GM21367 (cell line): ENCODE measurements around the gene PACC1.

Experiments
- ATAC-seq: cut with Tn5 transposase; IDR thresholded peaks from one replicate; pipeline ENCODE4 v1.9.1; 2021; ENCODE audit not compliant: unreplicated experiment

PACC1 gene

DNA sequence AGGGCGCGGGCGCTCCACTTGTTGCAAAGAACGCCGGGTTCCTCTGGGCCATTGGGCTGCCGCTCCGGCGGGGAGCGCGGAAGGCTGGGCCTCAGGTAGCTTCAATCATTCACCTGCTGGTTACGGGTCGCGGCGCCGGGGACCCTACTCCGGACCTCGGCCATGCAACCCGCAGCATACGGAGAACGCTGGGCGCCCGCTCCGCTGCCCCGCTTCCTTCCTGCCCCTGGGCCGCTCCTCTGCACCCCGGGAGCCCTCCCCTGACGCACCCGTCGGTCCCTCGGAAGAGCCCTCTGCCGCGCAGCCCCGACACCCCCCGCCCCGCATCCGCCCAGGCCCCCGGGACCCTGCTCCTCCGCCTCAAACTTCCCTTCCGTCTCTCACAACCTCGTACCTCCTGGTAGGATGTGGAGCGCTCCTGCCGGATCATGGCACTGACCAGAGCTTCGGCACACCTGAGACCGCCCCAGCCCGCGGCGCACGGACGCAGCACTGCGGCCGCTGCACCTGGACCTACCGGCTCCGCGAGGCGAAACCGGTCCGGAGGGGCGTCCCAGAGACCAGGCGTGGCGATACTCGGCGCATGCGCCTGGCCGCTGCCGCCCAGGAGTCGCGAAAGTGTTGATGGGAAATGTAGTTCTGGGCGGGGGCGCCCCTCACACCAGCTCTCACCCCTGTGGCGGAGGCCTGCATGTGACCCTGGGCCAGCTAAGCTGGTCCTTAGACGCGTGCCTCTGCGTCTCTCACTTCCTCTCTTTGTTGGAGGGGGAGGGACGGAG lies at the start of gene PACC1:
Gene PACC1, minus strand, starts transcription at position 559 of the 779 bp plus-strand sequence. Its CDS starts 129 bp downstream, at position 430.
- peak; percentile 97 for ATAC-seq

DNA sequence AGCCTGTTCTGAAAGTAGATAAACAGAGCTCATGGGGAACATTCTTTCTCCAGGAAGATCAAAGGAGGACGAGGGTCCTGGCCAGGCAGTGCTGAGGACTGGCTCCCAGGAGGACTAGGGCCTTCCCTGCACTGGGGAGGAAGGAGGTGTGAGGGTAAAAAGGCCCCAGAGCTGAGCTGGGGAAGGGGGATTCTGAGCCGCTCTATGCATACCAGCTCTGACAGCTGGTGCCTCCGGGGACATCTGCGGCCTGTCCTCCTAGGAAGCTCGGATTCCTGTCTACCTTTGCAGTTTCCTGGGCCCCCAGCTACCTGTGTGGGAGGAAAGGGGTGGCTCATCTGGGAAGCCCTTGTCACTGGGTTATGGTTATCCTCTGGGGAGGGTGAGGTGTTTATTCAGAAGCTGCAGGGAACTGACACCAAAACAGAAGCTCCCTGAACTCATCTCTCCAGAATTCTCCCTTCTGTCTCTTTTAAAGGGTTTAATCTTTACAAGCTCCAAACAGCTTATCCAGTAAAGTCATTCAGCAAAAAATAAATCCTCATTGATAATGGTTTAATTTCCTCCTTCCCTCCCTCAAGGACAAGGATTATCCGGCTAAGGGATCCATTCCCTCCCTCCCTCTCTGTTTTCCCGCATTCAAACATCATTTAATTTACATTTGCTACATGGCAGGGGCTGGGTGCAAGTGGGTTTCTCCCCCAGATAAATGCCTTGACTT lies 49.0 kb upstream of the PACC1 start:
- ATAC-seq, result no peak

DNA sequence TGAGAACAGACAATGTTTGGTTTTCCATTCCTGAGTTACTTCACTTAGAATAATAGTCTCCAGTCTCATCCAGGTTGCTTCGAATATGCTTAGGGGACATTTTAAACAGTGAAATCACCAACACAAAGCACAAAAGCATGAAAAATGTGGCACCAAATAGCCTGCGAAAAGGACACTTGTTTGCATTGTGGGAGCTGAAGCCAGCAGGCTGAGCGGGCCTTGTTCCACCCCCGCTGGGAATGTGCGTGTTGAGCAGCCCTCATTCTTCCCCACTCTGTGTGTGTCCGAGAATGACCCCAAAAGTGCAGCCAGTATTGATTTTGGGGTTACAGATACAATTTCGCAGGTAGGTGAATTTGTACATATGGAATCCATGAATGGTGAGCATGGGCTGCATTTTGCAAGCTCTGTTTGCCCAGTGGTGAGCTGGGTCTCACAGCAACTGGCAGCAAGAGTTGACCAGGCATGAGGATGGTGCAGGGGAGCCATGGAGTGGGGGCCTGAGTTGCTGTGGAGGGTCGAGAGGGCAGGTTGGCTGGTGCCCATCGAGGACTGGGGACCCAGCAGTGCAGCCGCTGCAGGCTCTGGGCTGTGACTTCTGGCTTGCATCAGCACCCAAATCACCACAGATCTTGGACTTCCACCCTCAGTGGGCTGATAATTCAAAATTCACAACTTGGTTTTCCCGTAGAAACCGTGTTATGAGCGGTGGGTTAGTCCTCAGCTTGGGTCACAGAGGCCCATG lies 47.4 kb upstream of the PACC1 start:
- ATAC-seq, result no peak

DNA sequence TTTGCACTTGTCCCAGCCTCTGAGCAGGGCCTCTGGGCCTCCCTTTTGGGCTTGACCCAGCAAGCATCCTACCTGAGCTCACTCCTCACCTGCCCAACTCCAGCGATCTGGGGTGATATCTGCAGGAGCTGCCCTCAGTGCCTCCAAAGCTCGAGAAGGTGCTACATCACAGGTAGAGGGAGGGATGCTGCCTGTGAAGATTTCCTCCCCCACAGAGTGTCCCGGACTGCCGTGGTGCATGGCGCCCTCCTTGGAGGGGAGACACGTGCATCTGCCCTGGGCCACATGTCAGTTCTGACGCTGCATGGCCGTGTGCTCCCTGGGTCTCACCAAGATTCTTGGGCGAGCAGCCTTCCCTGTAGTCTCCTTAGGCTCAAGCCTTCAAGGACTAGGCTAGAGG lies 45.7 kb upstream of the PACC1 start:
- no peak for ATAC-seq

DNA sequence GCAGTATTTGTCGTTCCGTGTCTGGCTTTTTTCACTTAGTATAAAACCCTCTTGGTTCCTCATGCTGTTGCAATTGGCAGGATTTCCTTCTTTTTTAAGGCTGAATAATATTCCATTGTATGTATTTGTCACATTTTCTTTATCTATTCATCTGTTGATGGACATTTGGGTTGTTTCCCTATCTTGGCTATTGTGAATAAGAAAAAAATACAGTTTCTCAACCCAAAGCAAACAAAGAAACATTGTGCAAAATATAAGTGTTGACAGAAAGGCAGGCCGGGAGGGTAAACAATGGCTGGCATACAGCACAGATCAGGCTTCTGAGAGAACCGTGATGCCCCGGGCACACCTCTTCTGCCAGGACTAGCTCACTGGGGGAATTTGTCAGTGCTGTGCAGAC lies 45.0 kb upstream of the PACC1 start:
- ATAC-seq, result no peak

DNA sequence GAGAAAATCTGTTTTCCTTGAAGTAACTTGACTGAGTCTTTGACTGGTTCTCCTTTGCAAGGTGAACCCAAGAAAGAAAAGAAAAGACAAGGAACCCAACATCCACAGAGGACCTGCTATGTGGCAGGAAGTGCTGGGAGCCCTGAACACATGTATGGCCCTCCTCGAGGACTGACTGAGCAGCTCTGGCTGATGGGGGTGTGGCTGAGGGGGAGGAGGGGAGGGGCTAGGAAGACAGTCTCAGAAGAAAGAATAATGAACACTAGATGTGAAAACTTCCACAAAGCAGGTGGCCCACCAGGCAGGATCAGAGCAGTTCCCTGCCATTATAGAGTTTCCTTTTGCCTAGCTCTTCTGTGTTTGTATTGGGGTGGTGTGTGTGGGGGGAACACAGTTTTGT lies 44.1 kb upstream of the PACC1 start:
- ATAC-seq, result no peak

DNA sequence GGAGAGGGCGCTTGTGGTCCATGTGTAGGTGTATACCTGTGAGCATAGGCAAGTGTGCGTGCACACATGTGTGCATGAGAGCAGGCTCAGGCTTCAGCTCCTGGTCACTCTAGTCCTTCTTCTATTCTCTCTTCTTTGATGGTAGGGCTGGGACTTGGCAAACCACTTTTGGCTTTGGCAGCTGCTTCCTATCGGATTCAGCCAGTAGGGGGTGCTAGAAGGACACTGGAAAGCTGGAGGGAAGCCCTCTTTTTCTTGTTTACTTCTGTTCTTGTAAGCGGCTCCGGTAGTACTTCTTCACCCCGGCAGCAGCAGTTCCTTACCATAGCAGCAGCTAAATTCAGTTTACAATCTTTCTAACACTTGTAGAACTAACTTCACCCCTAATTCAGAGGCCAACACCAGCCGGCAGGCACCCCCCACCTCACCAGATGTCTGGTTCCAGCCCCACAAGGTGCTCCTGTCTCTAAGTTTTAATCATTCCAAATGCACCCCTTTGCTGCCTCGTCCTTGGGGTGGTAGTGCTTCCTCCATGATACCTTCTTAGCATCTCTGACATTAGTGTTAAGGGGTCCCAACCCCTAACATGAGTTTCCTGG lies 43.2 kb upstream of the PACC1 start:
- no peak for ATAC-seq

DNA sequence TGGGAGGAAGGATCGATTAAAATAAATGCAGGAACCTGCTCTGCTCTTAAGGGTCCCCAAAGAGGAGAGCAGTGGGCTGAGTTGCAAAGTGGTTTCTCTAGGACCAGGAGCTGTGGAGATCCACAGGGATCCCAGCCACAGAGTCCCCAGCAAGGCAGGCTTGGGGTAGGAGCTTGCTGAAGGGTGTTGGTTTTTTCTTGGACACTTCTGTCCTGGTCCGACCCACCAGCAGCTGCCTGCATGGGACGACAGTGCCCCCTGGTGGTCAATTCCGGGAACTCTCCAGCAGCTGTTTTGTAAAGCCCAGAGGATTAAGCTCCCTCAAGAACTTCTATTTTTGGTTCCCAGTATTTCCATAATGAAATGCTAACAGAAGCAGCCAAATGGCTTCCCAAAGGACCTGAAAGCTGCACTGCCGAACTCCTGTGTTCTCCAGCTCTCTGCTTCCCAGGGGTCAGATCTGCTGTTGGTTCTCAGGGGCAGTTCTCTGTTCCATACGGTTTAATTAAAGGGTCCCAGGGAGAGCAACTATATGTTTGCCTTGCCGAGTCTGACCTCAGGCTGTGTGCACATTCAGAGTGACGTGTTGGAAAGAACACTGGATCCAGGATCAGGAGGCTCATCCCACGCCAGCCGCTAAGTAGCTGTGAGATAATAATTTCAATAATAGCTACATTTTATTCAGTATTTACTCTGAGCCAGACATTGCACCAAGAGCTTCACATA lies 41.3 kb upstream of the PACC1 start:
- peak; percentile 72 for ATAC-seq

DNA sequence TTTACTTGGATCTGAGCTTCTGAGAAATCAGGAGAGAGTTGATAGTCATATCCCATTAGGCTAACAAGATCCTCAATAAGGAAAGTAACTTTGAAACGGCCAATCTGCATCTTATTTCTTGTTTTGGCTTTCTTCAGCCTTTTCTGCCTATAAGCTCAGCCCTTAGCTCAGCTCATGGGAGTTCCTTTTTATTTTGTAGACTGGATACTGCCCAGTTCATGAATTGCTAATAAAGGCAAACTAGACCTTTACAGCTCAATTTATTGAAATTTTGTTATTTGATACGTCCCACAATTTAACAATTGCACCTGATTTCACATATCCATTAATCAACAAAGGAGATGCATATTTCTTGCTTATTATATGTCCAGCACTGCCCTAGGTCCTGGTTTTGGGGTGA lies 40.7 kb upstream of the PACC1 start:
- no peak for ATAC-seq

DNA sequence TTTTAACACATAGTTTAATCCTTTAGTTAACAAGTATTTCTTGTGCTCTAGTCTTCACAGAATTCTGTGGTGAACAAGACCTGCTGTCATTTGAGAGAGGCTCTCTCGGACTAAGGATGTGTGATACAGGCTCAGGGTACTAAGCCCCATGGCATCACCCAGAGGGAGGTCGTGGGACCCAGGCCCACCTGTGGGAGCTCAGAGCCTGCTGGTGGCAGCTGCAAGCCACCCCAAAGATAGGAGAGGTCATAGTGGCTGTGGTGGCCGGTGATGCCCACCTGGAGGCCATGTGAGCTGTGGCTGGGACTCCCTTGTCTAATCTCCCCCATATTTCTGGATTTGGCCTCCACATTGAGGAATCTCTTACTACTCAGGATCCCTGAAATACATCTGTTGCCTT lies 40.1 kb upstream of the PACC1 start:
- no peak for ATAC-seq

DNA sequence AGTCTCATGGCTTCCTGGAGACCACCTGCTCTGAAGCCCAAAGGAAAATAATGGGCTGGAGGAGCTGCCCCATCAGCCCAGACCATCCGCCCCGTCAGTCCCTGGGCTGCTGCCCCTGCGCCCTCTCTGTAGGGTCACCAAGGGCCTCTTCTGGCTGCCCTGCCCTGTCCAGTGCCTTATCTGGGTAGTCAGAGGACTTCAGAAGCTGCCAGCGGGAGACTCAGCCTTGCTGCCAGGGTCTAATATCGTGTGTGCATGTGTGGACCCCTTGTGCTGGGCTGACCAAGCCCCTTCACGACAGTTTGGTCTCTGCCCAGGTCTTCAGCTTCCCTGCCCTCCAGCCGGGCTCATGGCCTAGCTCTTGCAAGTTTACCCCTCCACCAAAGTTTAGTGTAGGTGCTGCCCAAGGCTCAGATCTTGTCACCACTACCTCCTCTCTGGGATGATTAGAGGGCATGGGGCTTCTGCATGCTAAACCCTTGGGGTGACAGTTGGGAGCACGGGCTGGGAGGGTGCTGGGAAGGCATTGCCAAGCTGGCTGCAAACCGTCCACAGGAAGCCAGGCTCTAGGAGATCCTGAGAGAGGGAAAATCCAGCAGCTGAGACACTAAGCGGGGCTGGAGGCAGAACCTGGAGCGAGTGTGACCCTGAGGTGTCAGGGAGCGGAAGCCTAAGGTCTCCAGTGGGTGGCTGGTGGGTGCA lies 38.6 kb upstream of the PACC1 start:
- no peak for ATAC-seq

DNA sequence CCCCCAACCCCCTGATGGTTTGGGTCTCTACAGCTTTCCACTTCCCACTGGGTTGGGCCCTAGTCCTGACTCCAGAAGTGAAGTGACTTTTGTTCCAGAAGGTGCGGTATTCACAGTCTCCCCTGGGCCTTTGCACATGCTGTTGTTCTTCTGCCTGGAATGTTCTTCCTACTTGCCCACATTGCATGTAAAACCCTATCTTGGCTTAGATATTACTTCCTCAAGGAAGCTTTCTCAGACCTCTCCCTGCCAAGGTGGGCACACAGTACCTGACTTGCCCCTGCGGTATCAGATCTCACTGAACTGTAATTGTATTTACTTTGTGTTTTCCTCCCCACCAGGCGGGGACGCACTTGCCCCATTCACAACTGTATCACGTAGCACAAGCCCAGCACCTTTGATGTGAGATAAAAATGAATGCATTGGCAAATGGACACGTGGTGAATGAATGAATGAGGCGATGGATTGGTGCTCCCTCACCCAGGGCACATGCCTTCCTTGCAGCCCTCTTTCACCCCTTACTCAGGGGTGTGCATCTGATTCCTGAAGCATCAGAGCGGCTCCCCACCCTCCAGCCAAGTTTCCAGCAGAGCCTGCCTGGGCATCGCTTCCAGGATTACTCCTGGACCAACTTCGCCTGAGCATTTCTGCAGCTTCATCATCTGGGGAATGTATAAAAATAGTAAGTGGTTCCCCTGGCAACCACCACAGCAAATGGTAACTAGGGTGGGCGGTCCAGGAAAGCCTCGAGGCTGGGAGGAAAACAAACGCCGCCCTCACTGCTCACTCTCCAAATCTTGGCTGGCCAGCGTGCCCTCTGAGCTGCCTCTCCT lies 37.9 kb upstream of the PACC1 start:
- ATAC-seq, result no peak

DNA sequence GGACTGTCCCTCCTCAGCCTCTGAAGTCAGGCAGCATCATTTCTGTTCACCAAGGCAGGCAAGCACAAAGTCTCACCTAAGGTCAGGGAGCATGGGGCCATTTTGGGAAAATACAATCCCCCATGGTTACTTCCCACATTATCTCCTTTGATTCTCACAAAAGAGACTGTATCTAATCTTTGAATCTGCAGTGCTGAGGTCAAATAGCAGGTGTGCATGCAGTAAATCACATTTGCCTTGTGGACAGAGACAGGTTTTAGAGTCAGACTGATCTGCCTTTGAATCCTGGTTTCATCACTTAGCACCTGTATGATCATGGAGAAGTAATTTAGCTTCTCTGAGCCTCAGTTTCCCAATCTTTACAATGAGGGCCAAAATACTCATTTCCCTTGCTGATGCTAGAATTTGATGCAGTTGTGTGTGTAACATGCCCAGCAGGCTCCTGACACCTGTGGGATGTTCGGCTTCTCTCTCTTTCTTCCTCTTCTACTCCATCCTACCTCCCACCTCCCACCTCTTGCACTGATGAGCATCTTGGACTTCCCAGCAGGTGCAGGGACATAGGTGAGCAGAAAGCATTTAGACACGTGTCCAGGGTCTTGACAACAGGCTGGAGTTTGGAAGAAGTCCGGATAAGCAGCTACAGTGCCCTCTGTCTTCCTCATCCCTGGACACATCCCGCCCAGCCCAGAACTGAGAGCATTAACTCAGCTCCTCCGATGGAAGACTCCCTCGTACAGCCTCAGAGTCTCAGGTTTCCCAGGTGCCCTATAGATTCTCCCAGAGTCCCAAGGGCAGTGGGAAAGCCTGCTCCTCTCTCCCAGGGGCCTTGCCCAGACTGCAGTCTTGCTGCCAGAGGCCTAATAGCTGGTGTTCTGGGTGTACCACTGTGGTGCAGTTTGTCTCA lies 37.0 kb upstream of the PACC1 start:
- no peak for ATAC-seq

DNA sequence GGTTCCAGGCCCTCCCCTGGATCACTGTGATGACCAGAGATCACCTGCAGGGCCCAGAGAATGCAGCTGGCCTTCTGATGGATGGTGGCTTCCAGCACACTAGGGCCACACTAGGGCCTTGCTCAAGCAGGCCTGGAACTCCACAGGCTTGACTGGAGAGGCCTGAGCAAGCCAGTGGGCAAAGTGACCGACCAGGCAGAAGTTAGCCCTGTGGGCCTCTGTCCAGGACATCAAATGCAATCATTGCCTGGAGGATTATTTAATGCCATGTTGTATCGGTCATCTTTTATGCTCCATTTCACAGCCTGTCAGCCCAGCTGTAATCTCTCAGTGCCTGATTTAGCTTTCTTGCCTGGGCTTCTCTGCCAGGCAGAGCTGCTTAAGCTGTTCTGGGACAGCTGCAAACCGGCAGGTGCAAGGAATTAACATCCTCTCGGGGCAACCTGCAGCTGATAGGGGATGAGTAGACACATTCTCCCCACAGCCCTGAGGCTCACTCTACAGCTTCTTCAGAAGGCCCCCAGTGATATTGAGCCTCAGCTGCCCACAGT lies 35.7 kb upstream of the PACC1 start:
- ATAC-seq, result no peak

DNA sequence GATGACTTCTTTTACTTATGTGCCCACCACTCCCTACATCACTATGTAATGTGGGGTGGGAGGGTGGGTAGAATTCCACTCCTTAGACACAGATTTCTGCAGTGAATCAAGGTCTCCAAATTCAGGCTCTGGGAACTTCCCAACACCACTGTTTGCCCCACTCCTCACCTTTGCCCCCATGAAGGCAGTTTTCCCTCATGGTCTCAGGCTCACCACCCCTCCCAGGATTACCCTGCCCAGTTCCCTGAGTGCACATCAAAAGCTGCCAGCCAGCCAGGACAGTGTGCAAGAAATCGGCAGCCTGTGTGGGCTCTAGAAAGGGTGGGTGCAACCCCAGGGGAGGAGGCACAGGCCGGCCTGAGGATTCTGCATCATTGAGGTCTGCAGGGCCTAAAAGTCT lies 32.8 kb upstream of the PACC1 start:
- no peak for ATAC-seq

DNA sequence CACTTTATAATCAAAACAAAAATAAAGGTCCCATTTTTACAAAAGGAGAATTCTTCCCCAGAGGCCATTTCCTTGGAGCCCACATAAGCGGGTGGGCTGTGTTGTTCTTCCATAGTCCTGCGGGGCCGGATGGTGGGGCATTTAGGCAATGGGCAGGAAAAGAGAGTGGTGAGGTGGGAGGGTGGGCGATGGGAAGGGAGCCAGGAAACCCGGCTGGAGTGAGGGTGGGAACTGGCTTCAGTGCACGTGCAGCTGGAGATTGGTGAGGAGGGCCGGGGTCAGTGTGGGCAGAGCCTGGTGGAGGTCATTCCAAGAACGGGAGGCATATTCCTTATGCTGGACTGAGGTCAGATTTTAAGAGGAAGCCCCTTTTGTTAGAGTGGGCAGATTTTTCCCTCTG lies 31.6 kb upstream of the PACC1 start:
- ATAC-seq, result no peak

DNA sequence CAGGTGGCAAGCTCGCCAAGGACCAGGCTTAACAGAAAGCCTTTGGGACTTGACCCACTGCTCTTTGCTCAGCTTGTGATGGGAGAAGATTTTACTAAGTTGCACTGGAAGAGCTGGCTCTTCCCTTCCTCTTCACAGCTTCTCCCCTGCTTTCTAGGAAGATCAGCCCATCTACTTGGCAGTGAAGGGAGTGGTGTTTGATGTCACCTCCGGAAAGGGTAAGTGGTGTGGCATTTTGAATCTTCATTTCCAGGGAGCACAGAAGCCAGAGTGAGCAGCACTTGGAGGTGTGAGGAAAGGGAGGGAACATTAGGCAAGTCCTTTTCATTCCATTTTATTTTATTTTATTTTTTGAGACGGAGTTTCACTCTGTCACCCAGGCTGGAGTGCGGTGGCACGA lies 27.7 kb upstream of the PACC1 start:
- no peak for ATAC-seq

DNA sequence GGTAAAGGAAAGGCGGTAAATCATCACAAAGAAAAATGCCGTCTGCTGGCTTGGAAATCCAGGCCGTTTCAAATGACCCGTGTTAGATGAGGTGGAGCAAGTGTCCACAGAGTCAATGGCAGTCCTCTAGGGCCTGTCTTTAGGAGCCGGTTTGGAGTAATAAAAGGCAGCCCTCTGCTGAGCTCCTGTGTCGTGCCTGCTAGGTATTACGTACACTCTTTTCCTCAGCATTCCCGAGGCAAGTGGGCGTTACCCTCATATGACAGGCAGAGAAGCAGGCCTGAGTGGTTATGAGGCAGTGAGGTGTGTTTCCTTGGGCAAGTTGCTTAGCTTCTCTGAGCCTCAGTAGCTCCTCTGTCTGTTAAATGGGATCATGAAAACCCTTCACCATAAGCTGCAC lies 25.7 kb upstream of the PACC1 start:
- no peak for ATAC-seq
